NCI-H146 treated with DMSO at 0.1 percent for 48 hours (cell line): ENCODE results near the gene IRAK1.
"Not testable (repeated sequence)": the region's sequence is repeated elsewhere in the genome, so short reads cannot be mapped to it uniquely, and the experiment has no call there.

Experiments
- DNase-seq: peaks from one replicate; lab custom pipeline; 2025; ENCODE audit not compliant: unreplicated experiment; lab: John Stamatoyannopoulos, UW

Gene IRAK1

DNA sequence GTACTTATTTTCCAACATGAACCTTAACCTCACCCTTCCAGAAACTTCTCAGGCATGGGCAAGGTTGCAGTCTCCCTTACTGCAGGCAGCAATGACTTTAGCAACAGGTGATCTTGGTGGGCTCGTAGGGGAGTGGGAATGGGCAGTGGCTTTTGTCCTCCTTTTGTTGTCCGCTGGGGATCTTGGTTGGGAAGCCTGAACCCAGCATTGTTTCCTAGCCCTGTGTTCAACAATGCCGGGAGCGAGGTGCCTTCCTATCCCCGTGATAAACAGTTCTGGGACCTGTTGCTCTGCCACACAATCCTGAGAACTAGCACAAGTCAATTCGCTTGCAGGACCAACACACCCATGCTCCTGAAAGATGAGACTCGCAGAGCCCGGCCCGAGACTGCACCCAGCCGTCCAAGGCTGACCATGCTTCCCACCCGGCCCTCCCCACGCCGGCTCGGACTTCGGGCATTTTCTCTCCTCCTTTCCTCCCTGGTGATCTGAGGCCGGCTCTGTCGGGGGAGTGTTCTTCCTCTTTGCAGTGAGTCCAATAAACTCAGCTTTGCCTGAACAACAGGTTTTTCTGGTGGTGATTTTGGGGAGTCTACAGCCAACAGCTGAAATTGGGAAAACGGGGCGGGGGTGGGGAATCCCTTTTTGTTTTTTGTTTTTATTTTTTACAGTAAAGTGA is 20.2 kb downstream of the IRAK1 start:
- DNase-seq, result no peak

DNA sequence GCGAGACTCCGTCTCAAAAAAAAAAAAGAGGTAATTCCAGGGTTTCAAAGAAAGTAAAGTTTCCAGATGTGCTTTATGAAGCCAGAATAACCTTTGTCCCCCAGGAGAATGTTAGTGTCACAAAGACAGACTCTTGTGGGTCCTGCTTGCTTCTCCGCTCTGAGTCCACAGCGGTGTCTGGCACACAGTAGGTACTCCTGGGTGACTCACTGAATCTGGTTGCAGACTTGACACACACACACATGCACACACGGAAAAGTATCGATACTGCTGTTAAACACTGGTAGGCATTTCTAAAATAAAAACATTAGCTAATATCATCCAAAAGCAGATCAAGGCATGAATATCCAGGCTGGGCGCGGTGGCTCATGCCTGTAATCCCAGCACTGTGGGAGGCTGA is 24.2 kb downstream of the IRAK1 start:
- DNase-seq, result no peak

DNA sequence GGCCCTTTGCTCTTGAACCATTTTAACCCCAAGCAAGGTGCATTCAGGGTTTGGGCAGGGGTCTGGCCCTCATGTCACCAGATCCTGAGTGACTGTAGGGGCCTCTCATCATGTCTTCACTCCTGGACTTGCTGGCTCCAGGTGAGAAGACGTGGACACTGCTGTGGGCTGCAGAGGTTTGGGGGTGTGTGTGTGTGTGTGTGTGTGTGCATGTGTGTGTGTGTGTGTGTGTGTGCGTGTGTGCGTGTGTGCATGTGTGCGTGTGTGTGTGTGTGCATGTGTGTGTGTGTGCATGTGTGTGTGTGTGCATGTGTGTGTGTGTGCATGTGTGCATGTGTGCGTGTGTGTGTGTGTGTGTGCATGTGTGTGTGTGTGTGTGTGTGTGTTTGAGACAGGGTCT is 25.3 kb downstream of the IRAK1 start:
- not testable (repeated sequence) for DNase-seq

DNA sequence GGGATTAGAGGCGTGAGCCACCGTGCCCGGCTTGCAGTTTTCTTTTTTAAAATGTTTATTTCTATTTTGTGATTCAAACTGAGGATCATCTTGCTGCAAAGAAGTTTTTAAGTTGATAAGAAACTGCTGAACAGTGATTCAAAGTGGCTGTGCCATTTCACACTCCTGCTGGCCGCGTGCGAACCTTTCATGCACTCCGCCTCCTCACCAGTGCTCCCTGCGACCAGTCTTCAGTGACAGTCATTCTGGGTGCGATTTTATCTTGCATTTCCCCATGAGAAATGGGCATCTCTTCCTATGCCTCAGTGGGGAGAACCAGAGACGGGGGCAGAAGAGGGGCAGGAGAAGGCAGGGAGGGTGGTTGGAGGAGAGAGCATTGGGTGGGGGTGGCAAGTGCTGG is 25.7 kb downstream of the IRAK1 start:
- no peak for DNase-seq

DNA sequence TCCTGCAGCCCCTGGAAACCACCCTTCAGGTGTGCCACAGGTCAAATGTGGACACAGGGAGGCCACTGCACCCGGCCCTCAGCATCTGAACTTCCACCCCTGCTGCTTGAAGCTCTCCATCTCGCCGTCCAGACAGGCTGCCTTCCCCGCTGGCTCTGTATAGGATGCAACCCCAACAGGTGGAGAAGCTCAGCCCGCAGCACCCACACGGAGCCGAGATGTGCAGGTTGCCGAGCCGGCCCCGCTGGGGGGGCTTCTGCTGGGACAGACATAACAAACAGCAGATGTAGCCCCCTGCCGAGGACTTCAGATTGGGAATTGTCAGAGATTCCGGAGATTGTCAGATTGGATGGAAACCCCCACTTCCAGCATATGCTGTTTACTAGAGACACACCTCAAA is 26.6 kb downstream of the IRAK1 start:
- DNase-seq, result no peak

DNA sequence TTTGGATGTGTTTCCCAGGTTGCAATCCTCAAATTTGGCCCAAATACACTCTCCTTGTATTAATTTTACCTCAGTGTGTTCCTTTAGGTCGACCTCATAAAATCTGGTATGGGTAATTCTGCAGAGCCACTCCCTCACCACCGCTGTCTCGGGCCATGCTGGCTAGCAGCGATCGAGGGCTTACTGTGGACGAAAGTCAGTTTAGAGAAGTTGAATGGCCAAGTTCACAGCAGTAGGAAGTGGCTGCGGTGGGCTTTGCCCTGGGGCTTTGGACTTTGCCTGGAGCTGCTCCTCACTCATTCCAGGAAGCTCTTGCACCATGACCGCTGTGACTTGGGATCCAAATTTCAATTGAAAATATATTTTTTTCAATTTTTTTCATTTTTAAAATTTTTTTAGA is 27.5 kb downstream of the IRAK1 start:
- no peak for DNase-seq

DNA sequence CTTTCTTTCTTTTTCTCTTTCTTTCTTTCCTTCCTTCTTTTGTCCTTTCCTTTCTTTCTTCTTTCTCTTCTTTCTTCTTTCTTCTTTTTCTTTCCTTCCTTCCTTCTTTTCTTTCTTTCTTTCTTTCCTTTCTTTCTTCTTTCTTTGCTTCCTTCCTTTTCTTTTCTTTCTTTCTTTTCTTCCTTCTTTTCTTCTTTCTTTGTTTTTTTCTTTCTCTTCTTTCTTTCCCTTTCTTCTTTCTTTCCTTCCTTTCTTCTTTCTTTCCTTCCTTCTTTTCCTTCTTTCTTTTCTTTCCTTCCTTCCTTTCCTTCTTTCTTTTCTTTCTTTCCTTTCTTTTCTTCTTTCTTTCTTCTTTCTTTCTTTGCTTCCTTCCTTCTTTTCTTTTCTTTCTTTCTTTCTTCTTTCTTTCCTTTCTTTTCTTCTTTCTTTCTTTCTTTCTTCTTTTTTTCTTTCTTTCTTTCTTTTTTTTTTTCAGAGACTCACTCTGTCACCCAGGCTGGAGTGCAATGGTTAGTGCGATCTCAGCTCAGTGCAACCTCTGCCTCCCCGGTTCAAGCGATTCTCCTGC is 28.6 kb downstream of the IRAK1 start:
- no peak for DNase-seq

DNA sequence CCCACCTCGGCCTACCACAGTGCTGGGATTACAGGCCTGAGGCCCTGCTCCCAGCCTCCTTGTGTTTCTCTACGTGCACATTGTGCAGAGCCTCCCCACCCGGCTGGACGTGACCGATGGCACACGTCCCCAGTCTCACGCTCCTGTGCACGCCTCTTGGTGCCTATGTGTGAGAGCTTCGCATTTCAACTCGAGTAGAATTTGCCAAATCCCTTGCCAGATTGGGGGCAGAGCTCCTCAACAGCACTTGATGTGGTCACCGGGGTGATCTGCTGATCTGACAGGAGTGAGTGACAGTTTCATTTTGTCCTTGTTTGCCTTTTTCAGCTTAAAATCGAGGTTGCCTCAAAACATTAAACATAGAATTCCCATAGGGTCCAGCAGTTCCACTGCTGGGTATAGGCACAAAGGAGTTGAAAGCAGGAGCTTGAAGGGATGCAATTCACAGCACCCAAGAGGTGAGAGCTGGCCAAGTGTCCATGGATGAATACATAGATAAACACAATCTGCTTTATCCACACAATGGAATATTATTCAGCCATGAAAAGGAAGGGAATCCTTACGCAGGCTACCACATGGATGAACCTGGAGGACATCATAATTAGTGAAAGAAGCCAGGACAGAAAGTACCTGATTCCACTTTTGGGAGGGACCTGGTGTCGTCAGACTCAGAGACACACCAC is 29.6 kb downstream of the IRAK1 start:
- DNase-seq, result no peak

DNA sequence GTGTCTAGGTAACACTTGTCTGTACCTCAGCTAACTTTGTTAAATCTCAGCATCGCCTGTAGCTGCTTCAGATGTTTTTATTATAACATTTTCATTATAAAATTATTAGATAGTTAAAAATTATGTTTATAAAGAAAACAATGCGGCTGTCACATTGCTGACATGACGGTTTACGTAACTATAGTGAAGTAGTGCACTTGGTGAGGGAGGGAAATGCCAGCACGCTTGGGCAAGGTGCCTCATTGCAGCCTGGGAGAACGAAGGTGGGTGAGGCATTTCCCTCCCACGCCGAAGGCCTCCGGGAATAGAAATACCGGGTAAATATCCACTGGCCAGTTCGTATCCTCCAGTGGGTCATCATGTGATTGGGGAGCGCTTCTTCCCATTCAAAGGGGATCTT is 31.2 kb downstream of the IRAK1 start:
- no peak for DNase-seq

DNA sequence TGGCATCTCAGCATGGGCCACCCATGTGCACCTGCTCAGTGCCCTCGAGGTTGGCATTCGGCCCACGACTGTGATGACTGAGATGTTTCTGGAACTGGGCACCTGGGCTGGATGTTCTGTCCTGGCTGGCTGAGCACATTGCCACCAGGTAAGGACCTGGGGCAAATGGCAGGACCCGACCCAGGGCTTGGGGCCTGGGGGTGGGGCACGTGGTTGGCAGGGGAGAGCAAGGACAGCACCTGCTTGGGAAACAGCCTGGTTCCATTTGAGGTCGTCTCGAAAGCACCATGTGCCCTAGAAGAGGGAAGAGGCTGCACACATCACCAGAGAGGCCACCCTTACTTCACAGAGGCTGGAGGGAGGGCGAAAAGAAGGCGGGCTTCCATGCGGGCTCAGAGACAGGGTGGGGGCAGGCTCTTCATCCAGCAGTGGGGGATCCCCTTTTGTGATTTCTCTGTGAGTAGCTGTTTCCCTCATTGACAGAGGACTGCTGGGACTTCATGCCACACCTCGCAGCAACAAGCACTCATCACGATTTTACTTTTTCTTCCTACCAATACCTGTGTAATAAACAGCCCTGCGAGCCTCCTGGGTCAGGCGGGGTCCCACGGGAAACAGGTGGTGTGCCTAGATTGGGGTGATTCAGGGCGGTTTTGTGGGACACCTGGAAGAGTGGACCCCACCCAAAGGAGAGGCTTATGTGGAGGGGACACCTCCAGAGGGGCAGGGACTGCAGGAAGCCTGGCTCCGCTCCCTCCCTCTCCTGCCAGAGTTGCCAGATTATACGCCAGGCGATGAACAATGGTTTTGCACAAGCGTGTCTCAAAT is 35.1 kb downstream of the IRAK1 start:
- no peak for DNase-seq

DNA sequence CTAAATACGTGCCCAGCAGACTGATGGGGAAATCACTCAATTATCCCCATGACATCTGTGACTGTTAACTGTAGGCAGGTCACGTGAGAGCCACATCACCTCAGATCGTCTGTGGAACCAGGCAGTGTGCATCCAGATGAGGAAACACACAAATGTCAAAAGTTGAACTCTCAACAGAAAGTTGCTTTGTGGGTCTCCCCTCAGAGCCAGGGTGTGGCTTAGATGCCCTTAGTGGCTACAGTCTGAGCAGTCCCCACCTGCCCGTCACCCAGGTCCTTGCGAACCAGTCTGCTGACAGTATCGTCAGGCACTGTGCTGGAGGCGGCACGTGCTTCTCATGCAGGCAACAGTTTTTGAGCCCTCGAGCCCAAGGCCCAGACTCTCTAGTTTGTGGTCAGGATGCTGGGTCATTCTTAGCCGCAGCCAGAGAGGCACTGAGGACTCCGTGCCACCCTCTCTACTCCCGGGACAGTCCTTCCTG is 36.3 kb downstream of the IRAK1 start:
- no peak for DNase-seq

DNA sequence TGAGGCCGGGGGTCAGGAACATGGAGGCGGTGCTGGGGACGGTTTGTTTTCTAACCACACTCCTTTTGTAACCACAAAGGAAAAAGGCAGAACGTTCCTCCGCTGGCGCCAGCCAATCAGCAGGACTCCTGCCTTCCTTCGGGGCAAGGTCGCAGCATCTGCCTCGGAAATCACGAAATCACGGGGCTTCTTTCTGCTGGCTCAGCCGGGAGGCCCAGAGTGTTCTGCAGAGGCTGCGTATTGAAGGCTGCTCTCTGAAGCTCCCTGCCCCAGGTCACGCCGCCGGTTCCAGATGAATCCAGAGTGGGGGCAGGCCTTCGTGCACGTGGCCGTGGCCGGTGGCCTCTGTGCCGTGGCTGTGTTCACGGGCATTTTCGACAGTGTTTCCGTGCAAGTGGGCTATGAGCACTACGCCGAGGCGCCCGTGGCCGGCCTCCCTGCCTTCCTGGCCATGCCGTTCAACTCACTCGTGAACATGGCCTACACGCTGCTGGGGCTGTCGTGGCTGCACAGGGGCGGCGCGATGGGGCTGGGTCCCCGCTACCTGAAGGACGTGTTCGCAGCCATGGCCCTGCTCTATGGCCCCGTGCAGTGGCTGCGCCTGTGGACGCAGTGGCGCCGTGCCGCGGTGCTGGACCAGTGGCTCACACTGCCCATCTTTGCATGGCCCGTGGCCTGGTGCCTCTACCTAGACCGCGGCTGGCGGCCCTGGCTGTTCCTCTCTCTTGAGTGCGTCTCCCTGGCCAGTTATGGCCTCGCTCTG is 37.8 kb downstream of the IRAK1 start:
- no peak for DNase-seq

DNA sequence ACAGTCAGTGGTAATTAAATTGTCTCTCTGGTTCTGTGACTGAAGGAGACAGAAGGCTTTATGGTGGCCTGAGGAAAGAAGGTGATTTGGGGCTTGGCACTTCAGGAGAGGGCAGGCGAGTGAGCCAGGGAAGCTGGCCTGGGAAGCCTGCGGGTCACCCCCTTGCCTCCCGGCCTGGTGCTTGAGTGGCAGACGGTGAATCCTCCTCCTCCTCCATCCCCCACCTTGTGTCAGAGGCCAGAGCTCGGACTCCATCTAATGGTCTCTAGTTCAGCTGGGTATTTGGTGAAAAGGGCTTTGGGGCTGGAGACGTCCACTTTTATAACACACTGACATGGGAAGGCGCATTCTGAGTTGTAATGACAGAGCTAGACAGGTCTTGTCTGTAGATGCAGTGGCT is 38.5 kb downstream of the IRAK1 start:
- DNase-seq, result no peak

DNA sequence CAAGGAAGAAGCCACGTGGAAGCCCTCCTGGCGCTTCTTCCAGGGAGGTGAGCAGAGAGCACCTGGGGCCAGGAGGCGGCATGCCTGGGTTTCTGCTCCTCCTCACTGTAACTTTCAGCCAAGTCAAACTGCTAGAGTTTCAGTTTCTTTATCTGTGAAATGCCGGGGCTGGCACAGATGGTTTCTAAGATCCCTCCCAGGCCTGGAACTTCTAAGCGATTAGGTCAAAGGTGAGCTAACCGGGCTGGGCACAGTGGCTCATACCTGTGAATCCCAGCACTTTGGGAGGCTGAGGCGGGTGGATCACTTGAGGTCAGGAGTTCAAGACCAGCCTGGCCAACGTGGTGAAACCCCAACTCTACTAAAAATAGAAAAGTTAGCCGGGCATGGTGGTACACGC is 39.3 kb downstream of the IRAK1 start:
- not testable (repeated sequence) for DNase-seq

DNA sequence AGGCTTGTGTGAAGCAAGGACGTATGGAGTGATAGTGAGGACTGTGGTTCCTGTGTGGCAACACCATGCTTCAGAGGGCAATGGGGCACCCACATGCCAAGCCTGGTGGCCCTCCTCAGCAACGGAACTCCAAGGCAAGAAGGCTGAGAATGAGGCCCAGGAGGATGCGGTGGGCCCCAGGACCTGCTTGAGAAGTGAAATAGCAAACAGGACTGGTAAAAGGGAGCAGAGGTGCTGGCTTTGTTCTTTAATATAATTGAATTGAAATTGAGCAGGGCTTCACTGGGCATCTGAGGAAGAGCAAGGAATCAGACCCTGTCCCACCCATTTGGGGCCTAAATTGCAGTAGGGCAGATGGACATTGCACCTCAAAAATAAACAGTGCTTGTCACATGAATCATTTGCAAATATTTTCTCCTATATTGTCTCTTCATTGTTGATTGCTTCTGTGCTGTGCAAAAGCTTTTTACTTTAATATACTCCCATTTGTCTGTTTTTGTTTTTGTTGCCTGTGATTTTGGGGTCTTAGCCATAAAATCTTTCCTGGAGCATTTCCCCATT is 44.9 kb downstream of the IRAK1 start:
- DNase-seq, result no peak

DNA sequence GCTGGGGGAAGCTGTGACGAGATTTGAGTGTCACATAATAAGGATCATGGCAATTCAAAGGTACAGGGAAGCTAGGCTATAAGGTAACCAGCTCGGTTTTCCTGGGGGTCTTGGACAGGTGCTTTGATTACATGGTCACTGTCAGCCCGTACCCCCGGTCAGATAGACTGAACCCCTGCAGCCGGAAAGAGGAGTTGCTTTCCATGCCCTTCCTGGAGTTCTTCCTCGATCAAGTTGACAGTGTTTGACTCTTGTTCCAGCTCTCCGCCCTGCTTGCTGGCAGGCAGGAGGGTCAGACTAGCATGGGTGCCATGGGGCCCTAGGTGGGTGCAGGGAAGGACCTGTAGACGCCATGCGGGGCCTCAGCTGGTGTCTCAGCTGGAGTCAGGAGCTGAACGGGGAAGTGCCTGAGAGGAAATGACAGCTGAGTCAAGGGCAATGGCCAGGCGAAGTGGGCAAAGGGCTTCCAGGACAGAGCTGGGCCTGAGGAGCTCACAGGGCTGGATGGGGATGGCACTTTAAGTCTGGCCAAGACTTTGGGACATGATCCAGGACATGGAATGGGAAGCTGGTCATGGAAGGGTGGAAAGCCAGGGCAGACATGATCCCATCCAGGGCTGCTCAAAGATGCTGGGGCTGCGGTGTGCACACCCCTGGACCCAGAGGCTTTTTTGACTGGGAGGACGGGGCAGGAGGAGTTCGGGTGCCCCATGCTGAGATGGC is 45.5 kb downstream of the IRAK1 start:
- no peak for DNase-seq

DNA sequence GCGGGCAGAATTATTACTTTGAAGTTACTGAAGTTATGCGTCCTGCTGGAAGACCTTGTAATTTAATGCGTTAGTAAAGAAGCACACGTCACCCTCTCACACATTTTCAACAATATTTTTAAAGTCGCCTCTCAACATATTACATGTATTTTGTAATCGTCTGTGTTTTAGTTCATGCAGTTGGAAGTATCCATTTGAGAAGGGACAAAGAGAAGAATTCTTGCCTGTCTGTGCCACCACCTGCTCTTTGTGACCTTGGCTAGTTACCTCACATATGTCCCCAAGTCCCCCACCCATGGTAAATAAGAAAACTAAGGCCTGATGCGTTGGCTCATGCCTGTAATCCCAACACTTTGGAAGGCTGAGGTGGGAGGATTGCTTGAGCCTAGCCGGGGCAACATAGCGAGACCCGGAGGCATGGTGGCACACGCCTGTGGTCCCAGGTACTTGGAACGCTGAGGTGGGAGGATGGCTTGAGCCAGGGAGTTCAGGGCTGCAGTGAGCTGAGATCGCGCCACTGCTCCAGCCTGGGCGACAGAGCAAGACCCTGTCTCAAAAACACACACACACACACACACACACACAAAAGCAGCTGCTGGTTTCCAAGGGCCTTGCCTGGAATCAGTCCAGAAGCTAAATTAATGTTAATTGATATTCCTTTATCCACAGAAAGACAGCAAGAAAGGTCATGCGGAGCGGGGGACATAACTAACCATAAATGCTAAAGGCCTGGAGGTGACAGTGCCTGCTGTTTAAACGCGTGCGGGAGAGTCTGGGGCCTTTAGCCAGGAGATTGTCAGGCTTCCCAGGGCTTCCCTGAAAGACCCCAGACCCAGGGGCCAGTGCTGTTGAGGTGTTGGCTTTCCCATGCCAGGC is 46.3 kb downstream of the IRAK1 start:
- DNase-seq, result peak; percentile 77

DNA sequence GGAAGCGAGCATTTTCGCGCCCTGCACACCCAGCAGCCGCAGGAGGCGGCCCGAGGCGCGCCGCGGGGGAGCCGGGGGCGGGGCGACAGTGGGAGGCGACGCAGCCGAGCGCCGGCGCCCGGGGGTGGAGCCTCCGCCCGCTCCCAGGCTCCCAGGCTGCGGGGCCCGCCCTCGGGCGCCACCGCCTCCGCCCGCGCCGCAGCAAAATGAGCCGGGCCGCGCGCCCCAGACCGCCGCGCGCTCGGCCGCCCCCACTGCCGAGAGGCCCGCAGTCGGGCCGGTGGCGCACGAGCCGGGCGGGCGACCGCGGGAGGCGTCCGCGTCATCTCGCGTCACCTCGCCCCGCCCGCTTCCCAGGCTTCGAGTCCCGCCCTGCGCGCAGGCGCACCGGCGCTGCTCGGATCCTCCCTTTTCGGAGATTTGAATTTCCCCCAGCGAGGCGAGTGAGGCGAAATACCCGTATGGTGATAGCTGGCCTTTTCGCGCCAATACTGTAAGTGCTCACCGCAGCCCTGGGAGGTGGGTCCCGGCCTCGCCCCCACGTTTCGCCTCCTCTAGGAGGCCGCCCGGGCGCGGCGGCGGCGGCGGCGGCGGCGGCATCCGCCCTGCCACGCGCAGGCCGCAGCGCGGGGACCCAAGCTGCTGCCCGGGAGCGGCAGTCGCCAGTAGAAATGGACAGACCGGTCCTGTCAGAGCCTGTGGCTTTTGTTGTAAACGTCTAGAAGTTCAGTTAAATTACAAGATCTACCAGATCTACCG is 47.2 kb downstream of the IRAK1 start, which contains the start of gene TMEM187:
Gene TMEM187, plus strand, starts transcription at position 387 of the 759 bp plus-strand sequence. CDS start 9,309 bp downstream, outside the sequence.
- peak; percentile 70 for DNase-seq
